DOHH2 (cell line): ENCODE data around the gene CACNG5.

ENCODE experiments used
- CTCF ChIP-seq: fragments of 200-600 bp; sonication (generic); IDR thresholded peaks from one replicate; pipeline ENCODE4 v1.5.1; 2014; ENCODE audit warnings: antibody characterized with exemption, mild to moderate bottlenecking, low read depth, low read length; ENCODE audit not compliant: poor library complexity, severe bottlenecking
- EZH2phosphoT487 ChIP-seq: fragments of 200-600 bp; sonication (generic); IDR thresholded peaks from 2 replicates; pipeline ENCODE4 v1.6.1; 2017; ENCODE audit warnings: borderline replicate concordance, mild to moderate bottlenecking, antibody characterized with exemption, low read length, moderate library complexity, mixed read lengths

GRCh38 chr17:66841744-66842143, 6.8 kb downstream of the CACNG5 start:
- TF ChIP-seq CTCF = no peak
- no peak for TF ChIP-seq EZH2phosphoT487
